ENCODE data around the gene FAM186B.

Gene FAM186B

DNA sequence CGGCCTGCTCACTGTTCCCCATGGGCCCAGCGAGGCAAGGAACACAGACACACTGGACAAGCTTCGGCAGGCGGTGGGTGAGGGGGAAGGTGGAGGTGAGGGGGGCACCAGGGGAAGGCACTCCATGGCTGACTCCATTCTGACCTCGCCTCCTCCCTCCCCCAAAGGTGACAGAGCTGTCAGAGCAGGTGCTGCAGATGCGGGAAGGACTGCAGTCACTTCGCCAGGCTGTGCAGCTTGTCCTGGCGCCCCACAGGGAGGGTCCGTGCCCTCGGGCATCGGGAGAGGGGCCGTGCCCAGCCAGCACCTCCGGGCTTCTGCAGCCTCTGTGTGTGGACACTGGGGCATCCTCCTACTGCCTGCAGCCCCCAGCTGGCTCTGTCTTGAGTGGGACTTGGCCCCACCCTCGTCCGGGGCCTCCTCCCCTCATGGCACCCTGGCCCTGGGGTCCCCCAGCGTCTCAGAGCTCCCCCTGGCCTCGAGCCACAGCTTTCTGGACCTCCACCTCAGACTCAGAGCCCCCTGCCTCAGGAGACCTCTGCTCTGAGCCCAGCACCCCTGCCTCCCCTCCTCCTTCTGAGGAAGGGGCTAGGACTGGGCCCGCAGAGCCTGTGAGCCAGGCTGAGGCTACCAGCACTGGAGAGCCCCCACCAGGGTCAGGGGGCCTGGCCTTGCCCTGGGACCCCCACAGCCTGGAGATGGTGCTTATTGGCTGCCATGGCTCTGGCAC lies 48.1 kb downstream of the FAM186B start:
- no peak overlapping the region for H3K4me3 ChIP-seq (replicated peaks; ENCODE audit: low read depth, low read length)
- no peak for DNase-seq (ENCODE audit: extremely low read depth, low read depth)
- TF ChIP-seq, protein P1, sequence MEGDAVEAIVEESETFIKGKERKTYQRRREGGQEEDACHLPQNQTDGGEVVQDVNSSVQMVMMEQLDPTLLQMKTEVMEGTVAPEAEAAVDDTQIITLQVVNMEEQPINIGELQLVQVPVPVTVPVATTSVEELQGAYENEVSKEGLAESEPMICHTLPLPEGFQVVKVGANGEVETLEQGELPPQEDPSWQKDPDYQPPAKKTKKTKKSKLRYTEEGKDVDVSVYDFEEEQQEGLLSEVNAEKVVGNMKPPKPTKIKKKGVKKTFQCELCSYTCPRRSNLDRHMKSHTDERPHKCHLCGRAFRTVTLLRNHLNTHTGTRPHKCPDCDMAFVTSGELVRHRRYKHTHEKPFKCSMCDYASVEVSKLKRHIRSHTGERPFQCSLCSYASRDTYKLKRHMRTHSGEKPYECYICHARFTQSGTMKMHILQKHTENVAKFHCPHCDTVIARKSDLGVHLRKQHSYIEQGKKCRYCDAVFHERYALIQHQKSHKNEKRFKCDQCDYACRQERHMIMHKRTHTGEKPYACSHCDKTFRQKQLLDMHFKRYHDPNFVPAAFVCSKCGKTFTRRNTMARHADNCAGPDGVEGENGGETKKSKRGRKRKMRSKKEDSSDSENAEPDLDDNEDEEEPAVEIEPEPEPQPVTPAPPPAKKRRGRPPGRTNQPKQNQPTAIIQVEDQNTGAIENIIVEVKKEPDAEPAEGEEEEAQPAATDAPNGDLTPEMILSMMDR (IDR thresholded peaks at IDR 0.05; ENCODE audit: low read depth, low read length, missing control alignments), result no peak

DNA sequence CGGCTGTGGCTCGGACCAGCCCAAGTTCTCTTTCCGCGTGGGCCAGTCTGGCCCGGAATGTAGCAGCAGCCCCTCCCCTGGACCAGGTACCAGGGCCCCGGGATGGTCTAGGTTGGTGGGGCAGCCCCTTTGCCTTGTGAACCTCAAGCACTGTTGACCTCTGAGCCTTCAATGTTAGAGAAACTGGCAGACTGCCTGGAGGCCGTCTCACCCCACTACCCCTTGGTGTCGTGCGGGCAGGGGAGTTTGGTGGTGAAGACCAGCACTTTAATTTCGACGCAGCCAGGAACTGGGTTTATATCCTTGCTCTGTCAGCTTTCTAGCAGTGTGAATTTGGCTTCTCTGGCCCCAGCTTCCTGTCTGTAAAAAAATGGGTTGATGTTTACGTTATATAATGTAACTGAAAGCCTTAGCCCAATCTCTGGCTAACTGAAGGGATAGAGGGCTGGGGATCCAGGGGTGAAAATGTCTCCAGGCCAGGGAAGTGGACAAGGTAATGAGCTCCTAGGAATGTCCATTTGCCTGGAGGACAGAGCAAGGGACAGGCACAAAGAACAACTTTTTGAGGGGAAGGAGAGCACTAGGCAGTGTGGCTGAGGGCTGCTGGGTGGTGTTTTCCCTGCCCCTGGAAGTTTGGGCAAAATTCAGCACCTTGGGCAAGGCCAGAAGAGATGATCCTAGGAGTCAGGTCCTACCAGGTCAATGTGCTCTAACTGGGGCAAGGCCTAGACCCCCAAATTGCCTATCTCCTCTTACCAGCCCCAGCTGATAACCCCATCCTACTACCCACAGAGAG lies 48.9 kb downstream of the FAM186B start:
- H3K4me3 ChIP-seq (replicated peaks; ENCODE audit: low read depth, low read length), result no peak overlapping the region
- TF ChIP-seq, protein P1 (IDR thresholded peaks at IDR 0.05; ENCODE audit: low read depth, low read length, missing control alignments), result no peak
- no peak for DNase-seq (ENCODE audit: extremely low read depth, low read depth)

DNA sequence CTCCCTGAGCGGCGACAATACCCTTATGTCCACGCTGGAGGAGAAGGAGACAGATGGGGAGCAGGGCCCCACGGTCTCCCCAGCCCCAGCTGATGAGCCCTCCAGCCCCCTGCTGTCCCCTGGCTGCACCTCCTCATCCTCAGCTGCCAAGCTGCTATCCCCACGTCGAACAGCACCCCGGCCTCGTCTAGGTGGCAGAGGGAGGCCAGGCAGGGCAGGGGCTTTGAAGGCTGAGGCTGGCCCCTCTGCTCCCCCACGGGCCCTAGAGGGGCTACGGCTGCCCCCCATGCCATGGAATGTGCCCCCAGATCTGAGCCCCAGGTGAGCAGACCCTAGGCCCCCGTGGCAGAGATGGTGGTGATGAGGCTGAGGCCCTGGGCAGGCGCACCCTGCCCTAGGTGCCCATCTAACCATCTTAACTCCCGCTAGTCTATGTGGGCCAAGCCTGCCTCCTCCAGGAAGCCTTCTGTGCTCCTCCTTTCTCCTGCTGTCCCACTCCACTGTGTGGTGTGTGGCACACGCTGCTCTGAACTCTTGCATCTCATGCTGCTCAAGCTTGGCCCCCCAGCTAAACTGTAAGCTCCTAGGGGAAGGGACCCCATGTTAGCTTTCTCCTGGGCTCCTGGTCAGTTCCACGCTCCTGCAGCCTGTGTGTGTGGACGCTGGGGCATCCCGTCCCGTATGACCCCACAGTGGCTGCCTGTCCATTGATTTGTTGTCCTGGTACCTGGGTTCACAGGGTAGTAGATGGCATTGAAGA lies 49.6 kb downstream of the FAM186B start:
- TF ChIP-seq, protein P1 (IDR thresholded peaks at IDR 0.05; ENCODE audit: low read depth, low read length, missing control alignments), result no peak
- no peak overlapping the region for H3K4me3 ChIP-seq (replicated peaks; ENCODE audit: low read depth, low read length)
- DNase-seq (ENCODE audit: extremely low read depth, low read depth), result no peak

DNA sequence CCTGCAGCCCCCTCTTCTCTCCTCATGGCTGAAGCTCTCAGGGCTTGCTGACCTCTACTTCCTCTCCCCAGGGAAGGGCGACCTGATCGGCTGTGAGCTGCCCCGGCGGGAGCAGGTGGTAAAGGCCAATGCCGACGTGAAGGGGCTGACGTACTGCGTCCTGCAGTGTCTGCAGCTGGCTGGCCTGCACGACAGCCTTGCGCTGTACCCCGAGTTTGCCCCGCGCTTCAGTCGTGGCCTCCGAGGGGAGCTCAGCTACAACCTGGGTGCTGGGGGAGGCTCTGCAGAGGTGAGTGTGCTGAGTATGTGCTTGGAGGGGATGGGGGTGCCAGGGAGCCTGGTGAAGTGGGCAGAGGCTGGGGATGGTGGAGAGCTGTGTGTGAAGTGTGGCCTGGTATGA lies 51.2 kb downstream of the FAM186B start:
- no peak for DNase-seq (ENCODE audit: extremely low read depth, low read depth)
- TF ChIP-seq, protein P1 (IDR thresholded peaks at IDR 0.05; ENCODE audit: low read depth, low read length, missing control alignments), result no peak
- H3K4me3 ChIP-seq (replicated peaks; ENCODE audit: low read depth, low read length), result no peak overlapping the region

DNA sequence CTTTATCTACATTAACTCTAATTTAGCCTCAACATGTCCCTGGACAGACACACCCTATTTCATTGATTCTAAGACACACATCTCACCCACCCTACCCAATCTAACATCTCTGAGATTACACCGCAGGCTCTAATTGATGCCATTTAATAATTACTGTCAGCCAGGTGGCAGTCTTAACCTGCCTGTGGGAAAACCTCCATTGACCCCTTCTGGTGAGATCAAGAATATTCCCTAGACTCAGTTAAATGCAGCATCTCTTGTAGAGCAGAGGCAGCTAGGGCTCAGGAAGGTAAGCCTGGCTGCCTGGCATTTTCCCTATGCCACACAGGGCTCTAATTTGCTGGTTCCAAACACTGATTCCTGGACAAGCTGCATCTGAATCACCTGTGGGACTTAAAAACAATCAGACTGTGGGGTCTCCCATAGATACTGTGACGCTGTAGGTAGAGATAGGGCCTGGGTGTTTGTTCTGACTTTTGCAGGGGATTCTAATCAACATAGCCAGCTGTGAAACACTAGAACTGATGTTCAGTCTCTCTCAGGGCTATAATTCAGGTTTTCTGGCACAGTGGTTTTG lies 51.8 kb downstream of the FAM186B start:
- TF ChIP-seq, protein P1 (IDR thresholded peaks at IDR 0.05; ENCODE audit: low read depth, low read length, missing control alignments), result peak; percentile 38
- DNase-seq (ENCODE audit: extremely low read depth, low read depth), result no peak
- no peak overlapping the region for H3K4me3 ChIP-seq (replicated peaks; ENCODE audit: low read depth, low read length)

DNA sequence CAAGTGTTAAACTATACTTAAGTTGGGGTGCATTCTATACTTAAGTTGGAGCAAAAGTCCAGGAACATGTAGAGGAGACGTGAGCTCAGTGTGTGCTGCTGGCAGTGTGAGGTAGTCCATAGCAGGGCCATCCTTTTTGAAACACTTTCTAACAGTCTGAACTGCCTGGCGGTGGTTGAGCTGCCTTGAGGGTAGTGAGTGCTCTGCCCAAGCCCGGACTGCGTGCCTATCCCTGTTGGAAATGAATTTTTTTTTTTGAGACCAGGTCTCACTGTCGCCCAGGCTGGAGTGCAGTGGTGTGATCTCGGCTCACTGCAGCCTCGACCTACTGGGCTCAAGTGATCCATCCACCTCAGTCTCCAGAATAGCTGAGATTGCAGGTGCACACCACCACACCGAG lies 52.5 kb downstream of the FAM186B start:
- H3K4me3 ChIP-seq (replicated peaks; ENCODE audit: low read depth, low read length), result no peak overlapping the region
- DNase-seq (ENCODE audit: extremely low read depth, low read depth), result no peak
- TF ChIP-seq, protein P1 (IDR thresholded peaks at IDR 0.05; ENCODE audit: low read depth, low read length, missing control alignments), result no peak

Data from HFF-Myc (cell line).